Upper lobe of right lung (tissue), 1 donor: ENCODE results near the gene C16orf74. TPM values are rescaled to one million over a fixed set of nuclear protein-coding genes. Genes with fewer than 3 reads are reported as not detected.
A peak's percentile ranks its signal among the peaks of the same experiment; 100 is the strongest.

Source experiments
- ATAC-seq: fragments of 200-7000 bp; cut with Tn5 transposase; one replicate; pipeline ENCODE4 v1.9.1; 2020; ENCODE audit warnings: mild to moderate bottlenecking, moderate library complexity
- DNase-seq: peaks from one replicate; pipeline ENCODE4 v3.0.0-alpha.2; 2020
- H3K27ac ChIP-seq: fragments of 200-600 bp; one replicate; pipeline ENCODE4 v1.8.0; 2022
- H3K27me3 ChIP-seq: fragments of 200-600 bp; one replicate; pipeline ENCODE4 v1.8.0; 2022; ENCODE audit warnings: mild to moderate bottlenecking
- H3K36me3 ChIP-seq: fragments of 200-600 bp; one replicate; pipeline ENCODE4 v1.8.0; 2022
- H3K4me1 ChIP-seq: fragments of 200-600 bp; one replicate; pipeline ENCODE4 v1.8.0; 2022
- H3K4me3 ChIP-seq: fragments of 200-600 bp; one replicate; pipeline ENCODE4 v1.8.0; 2022; ENCODE audit warnings: mild to moderate bottlenecking
- H3K9me3 ChIP-seq: fragments of 200-600 bp; one replicate; pipeline ENCODE4 v1.8.0; 2022
- intact Hi-C: fragments of 100-400 bp; cut with DNase I; formaldehyde crosslinking; loops from one replicate; pipeline ENCODE4 v1.11.0; 2022
- total RNA-seq: library from RNA; stranded (reverse); fragmentation: NEBNext Ultra II Directional; extraction: Animal tissue kit (Norgen Biotek cat#: 25700); gene quantifications from one replicate; pipeline ENCODE4 v1.2.1, GENCODE V29; 2021
- TF ChIP-seq, protein P1 (sequence below): fragments of 200-600 bp; IDR thresholded peaks from one replicate; pipeline ENCODE4 v1.8.0; 2022; ENCODE audit warnings: antibody characterized with exemption
- donor health status: DM: no; HTN: yes; CAD: no; lungs with severe emphysema.

Gene C16orf74
- total RNA-seq, 1 donor from 2014 or later: 2.7 TPM

DNA sequence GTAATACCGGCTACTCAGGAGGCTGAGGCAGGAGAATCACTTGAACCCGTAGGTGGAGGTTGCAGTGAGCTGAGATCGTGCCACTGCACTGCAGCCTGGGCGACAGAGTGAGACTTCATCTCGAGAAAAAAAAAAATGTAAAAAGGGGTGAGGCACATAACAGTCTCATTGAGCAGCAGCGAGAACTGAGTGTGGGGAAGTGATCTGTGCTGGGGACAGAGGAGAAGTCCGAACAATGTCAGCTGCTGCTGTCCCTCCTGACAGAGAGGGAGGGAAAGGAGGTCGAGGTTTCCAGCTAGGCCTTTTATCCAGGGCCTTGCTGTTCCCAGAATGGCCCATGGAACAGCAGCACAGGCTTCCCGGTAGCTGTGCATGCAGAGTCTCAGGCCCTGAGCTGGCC lies 14.0 kb downstream of the C16orf74 start:
- H3K4me1 ChIP-seq: no peaks in the 10 kb centered on the region
- H3K4me3 ChIP-seq: no peak overlapping the region
- H3K36me3 ChIP-seq: no peaks in the 10 kb centered on the region
- H3K9me3 ChIP-seq: no peaks in the 10 kb centered on the region
- H3K27ac ChIP-seq: no peak overlapping the region
- DNase-seq (no peak), ATAC-seq (no peak)
- TF ChIP-seq, protein P1, sequence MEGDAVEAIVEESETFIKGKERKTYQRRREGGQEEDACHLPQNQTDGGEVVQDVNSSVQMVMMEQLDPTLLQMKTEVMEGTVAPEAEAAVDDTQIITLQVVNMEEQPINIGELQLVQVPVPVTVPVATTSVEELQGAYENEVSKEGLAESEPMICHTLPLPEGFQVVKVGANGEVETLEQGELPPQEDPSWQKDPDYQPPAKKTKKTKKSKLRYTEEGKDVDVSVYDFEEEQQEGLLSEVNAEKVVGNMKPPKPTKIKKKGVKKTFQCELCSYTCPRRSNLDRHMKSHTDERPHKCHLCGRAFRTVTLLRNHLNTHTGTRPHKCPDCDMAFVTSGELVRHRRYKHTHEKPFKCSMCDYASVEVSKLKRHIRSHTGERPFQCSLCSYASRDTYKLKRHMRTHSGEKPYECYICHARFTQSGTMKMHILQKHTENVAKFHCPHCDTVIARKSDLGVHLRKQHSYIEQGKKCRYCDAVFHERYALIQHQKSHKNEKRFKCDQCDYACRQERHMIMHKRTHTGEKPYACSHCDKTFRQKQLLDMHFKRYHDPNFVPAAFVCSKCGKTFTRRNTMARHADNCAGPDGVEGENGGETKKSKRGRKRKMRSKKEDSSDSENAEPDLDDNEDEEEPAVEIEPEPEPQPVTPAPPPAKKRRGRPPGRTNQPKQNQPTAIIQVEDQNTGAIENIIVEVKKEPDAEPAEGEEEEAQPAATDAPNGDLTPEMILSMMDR: no peak
- H3K27me3 ChIP-seq: no peaks in the 10 kb centered on the region
- intact Hi-C loops: no loop called here

DNA sequence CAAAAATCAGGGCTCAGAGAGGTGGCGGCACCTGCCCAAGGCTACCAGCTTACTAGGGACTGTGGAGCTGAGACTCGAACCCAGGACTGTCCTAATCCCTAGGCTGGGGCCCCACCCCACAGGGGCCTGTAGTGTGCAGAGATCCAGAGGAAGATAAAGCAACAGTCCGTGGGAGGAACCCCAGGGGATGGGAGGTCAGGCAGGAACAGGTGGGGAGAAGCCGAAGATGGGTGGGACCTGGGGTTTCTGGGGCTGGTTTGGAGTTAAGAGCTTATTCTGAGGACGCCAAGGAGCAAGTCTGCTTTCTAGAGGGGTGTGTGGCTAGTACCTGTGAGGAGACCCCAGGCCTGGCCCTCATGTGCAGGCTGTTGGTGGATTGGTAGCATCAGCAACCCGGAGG lies 14.9 kb downstream of the C16orf74 start:
- H3K27ac ChIP-seq: no peak overlapping the region
- H3K36me3 ChIP-seq: no peaks in the 10 kb centered on the region
- intact Hi-C loops: no loop called here
- TF ChIP-seq, protein P1: no peak
- H3K9me3 ChIP-seq: no peaks in the 10 kb centered on the region
- H3K4me1 ChIP-seq: no peaks in the 10 kb centered on the region
- no peaks in the 10 kb centered on the region for H3K27me3 ChIP-seq
- no peak overlapping the region for H3K4me3 ChIP-seq
- ATAC-seq: no peak
- DNase-seq: no peak

DNA sequence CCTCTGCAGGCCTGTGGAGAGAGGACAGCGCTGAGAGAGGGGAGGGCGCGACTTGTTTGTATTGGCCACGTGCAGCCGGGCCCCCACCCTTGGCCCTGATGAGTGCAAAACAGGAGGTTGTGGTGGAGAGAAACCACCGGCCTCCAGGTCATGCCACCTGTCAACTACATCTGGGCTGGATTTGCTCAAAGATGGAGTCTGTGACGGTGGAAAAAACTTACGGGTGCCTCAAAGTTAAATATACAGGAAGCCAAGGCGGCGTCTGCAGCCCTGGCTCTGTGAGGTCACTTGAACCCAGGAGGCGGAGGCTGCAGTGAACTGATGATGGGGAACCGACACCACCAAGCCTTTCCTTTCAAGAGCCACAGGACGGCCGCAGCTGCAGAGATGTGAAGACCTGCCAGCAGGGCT lies 15.7 kb downstream of the C16orf74 start:
- Histone ChIP-seq H3K27ac (no peak overlapping the region), H3K4me3 (no peak overlapping the region), H3K27me3 (no peaks in the 10 kb centered on the region), H3K4me1 (no peaks in the 10 kb centered on the region), H3K36me3 (no peaks in the 10 kb centered on the region), H3K9me3 (no peaks in the 10 kb centered on the region)
- intact Hi-C loops: no loop called here
- ATAC-seq (peak; percentile 20), DNase-seq (no peak)
- TF ChIP-seq, protein P1: no peak

DNA sequence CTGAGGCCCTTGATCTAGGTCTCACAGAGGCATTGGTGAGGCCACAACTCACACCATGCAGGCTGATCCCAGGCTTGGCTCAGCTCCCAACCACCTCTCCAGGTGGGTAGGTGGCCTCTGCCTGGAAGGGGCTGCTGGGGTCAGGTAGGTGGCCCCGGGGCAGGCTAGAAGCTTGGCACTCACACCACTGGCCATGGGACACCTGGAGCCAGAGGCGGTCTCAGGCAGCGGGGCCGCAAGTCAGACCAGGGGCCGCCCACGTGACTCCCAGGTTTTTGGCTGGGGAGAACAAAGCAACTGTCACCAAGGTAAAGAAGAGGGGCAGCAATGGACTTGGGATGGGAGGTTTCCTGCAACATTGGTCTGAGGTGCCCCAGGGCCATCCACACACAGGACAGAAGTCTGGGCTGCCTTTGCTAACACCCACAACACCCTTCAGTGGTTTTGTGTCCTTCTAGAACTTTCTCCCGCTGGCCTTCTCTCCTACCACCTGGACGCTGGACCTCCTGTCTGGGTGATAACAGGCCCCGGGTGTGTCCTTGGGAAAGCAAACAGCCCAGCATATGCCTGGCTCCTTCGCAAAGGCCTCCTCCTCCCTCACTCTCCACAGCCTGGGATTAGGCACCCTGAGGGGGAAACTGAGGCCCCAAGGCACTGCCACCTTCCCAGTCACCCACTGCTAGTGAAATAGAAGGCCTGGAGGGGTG lies 16.4 kb downstream of the C16orf74 start:
- DNase-seq: no peak
- no peaks in the 10 kb centered on the region for H3K27me3 ChIP-seq
- H3K9me3 ChIP-seq: no peaks in the 10 kb centered on the region
- H3K27ac ChIP-seq: no peak overlapping the region
- intact Hi-C loops: no loop called here
- no peak overlapping the region for H3K4me3 ChIP-seq
- TF ChIP-seq, protein P1: no peak
- no peaks in the 10 kb centered on the region for H3K4me1 ChIP-seq
- ATAC-seq: no peak
- H3K36me3 ChIP-seq: no peaks in the 10 kb centered on the region

- H3K27ac ChIP-seq: no peak overlapping the region
- ATAC-seq: peak; percentile 47
- intact Hi-C loops: no loop called here
- no peak overlapping the region for H3K4me3 ChIP-seq
- H3K9me3 ChIP-seq: no peaks in the 10 kb centered on the region
- H3K27me3 ChIP-seq: no peaks in the 10 kb centered on the region
- no peaks in the 10 kb centered on the region for H3K36me3 ChIP-seq
- TF ChIP-seq, protein P1: no peak
- no peaks in the 10 kb centered on the region for H3K4me1 ChIP-seq
- no peak for DNase-seq
Observed at GRCh38 chr16:85733839-85734170, 17.1 kb downstream of the C16orf74 start.
